Cardiac muscle cell (in vitro differentiated cells and primary cell): Measurements from ENCODE around the gene MTIF3. TPM values are rescaled to one million over a fixed set of nuclear protein-coding genes. Genes with fewer than 3 reads are reported as not detected.

Source experiments
- DNase-seq, 2 donors: peaks; one replicate each; pipeline versions ENCODE4 v3.0.0 to v3.0.0-alpha.2; 2010 to 2017; ENCODE audit warnings: low read depth in 1 of 2, low spot score in 1 of 2
- H3K27ac ChIP-seq: fragments of 200-600 bp; sonication (generic); 2 replicates; pipeline ENCODE4 v1.5.1; 2016
- H3K27me3 ChIP-seq: fragments of 200-600 bp; sonication (generic); 2 replicates; pipeline ENCODE4 v1.6.0; 2016; ENCODE audit warnings: control low read depth
- H3K36me3 ChIP-seq: fragments of 200-600 bp; sonication (generic); 2 replicates; pipeline ENCODE4 v1.5.1; 2016; ENCODE audit warnings: control low read depth
- H3K4me1 ChIP-seq: fragments of 200-600 bp; sonication (generic); 2 replicates; pipeline ENCODE4 v1.8.1; 2017; ENCODE audit warnings: low read depth, mild to moderate bottlenecking, mixed run types
- H3K4me3 ChIP-seq: fragments of 200-600 bp; sonication (generic); 2 replicates; pipeline ENCODE4 v1.5.1; 2016; ENCODE audit warnings: mild to moderate bottlenecking
- H3K9me3 ChIP-seq: fragments of 200-600 bp; sonication (generic); 2 replicates; pipeline ENCODE4 v1.5.1; 2017; ENCODE audit warnings: low read depth, mild to moderate bottlenecking, control low read depth
- CTCF ChIP-seq: IDR thresholded peaks from 2 replicates; pipeline ENCODE4 v1.5.1; 2012; ENCODE audit warnings: low read depth, mild to moderate bottlenecking, low read length
- polyA plus RNA-seq: library from polyadenylated mRNA; unstranded; fragments of >200 nt; fragmentation: Nextera tagmentation; extraction: Ambion mirVana; gene quantifications from 2 replicates; pipeline ENCODE4 v1.2.1, GENCODE V29; 2016
- total RNA-seq: library from RNA; depleted of rRNA; stranded (reverse); fragments of >200 nt; gene quantifications from 2 replicates; pipeline ENCODE4 v1.2.3, GENCODE V29; 2016

The MTIF3 gene
- total and polyA plus RNA-seq, 2 experiments from 2014 or later: 55.5 to 72.8 TPM

GRCh38 chr13:27476943-27477703 is 26.8 kb upstream of the MTIF3 start:
- no peak overlapping the region for H3K27ac ChIP-seq
- H3K27me3 ChIP-seq: peaks cover 5% of the 10 kb centered on the region
- H3K9me3 ChIP-seq: no peaks in the 10 kb centered on the region
- no peaks in the 10 kb centered on the region for H3K4me1 ChIP-seq
- DNase-seq: peak in 1 of 2 donors; percentile 16
- TF ChIP-seq CTCF: no peak
- no peak overlapping the region for H3K4me3 ChIP-seq
- no peaks in the 10 kb centered on the region for H3K36me3 ChIP-seq

- no peak overlapping the region for H3K4me3 ChIP-seq
- no peak for TF ChIP-seq CTCF
- no peak overlapping the region for H3K27ac ChIP-seq
- no peaks in the 10 kb centered on the region for H3K27me3 ChIP-seq
- H3K9me3 ChIP-seq: no peaks in the 10 kb centered on the region
- no peaks in the 10 kb centered on the region for H3K36me3 ChIP-seq
- H3K4me1 ChIP-seq: no peaks in the 10 kb centered on the region
- no peak for DNase-seq
Observed at GRCh38 chr13:27474751-27475268, 24.4 kb upstream of the MTIF3 start.

GRCh38 chr13:27472941-27473340 is 22.6 kb upstream of the MTIF3 start:
- no peak overlapping the region for H3K27ac ChIP-seq
- no peak for TF ChIP-seq CTCF

GRCh38 chr13:27472441-27472840 is 22.1 kb upstream of the MTIF3 start:
- H3K27ac ChIP-seq: no peak overlapping the region
- H3K36me3 ChIP-seq: no peaks in the 10 kb centered on the region
- H3K4me1 ChIP-seq: no peaks in the 10 kb centered on the region
- no peak for DNase-seq
- no peak overlapping the region for H3K4me3 ChIP-seq
- H3K9me3 ChIP-seq: no peaks in the 10 kb centered on the region
- no peak for TF ChIP-seq CTCF
- no peaks in the 10 kb centered on the region for H3K27me3 ChIP-seq

More at GRCh38 chr13:27472941-27473340, 22.6 kb upstream of the MTIF3 start:
- Histone ChIP-seq H3K27me3 (no peaks in the 10 kb centered on the region), H3K4me1 (no peaks in the 10 kb centered on the region), H3K4me3 (no peak overlapping the region), H3K9me3 (no peaks in the 10 kb centered on the region), H3K36me3 (no peaks in the 10 kb centered on the region)
- DNase-seq: no peak

GRCh38 chr13:27470075-27470820 is 19.9 kb upstream of the MTIF3 start:
- no peak for TF ChIP-seq CTCF
- Histone ChIP-seq H3K4me3 (no peak overlapping the region), H3K27ac (no peak overlapping the region), H3K4me1 (no peaks in the 10 kb centered on the region), H3K36me3 (no peaks in the 10 kb centered on the region), H3K9me3 (no peaks in the 10 kb centered on the region), H3K27me3 (no peaks in the 10 kb centered on the region)
- DNase-seq: no peak
